IgD-negative memory B cell (primary cell): ENCODE data around the gene MKLN1. TPM values are rescaled to one million over a fixed set of nuclear protein-coding genes. Genes with fewer than 3 reads are reported as not detected.
"Not testable (repeated sequence)": the region's sequence is repeated elsewhere in the genome, so short reads cannot be mapped to it uniquely, and the experiment has no call there.

Experiments
- H3K27ac Mint-ChIP-seq, 3 donors: one replicate each; pipeline ENCODE4 v1.8.0; 2020 to 2022; ENCODE audit warnings: mild to moderate bottlenecking in 3 of 3, mixed read lengths in 3 of 3, moderate library complexity in 1 of 3
- H3K27me3 Mint-ChIP-seq: one replicate; pipeline ENCODE4 v1.8.0; 2021; ENCODE audit warnings: mixed read lengths
- H3K36me3 Mint-ChIP-seq: one replicate; pipeline ENCODE4 v1.8.0; 2020; ENCODE audit warnings: mild to moderate bottlenecking, mixed read lengths
- H3K4me1 Mint-ChIP-seq, 3 donors: one replicate each; pipeline ENCODE4 v1.8.0; 2020 to 2022; ENCODE audit warnings: mixed read lengths in 3 of 3, mild to moderate bottlenecking in 1 of 3
- H3K4me3 Mint-ChIP-seq, 4 donors: one replicate each; pipeline ENCODE4 v1.8.0; 2020 to 2022; ENCODE audit warnings: mild to moderate bottlenecking in 4 of 4, mixed read lengths in 4 of 4, moderate library complexity in 3 of 4
- H3K9me3 Mint-ChIP-seq, 3 donors: one replicate each; pipeline ENCODE4 v1.8.0; 2020 to 2021; ENCODE audit warnings: mixed read lengths in 3 of 3, mild to moderate bottlenecking in 1 of 3
- polyA plus RNA-seq: library from polyadenylated mRNA; unstranded; fragments of 300-500 nt; fragmentation: Illumina TruSeq; gene quantifications from one replicate; pipeline ENCODE4 v1.2.3, GENCODE V29; 2021

The MKLN1 gene
- polyA plus RNA-seq, 1 donor from 2014 or later, result 19.3 TPM

DNA sequence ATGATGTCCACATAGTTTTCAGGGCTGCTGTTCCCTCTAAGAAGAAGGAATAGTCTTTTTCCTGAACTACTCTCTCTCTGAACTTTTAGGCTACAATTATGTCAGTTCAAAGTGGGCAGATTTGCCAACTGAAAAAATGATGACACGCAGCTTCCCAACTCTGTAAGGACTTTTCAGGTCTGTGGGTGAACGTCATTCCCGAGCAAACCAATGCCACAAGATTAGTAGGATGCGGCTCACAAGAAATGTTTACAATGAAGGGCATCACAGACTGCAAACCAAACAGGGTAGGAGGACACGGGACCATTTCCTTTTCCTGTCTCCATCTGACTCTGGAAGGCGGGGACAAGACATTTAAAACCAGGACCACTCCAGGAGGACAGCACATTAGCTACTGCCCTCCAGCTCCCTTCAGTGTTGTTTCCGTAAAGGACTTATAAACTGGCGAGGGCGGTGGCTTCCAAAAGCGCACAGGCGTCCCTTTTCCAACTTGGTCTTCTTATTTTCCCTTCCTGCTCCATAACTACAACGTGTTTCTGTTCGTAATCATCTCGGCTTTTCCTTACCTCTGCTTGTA lies 539 bp upstream of the MKLN1 start:
- Mint-ChIP-seq H3K4me1 (peaks cover 34 to 53% (median 40%) of the 10 kb centered on the region in 3 donors), H3K27me3 (no peaks in the 10 kb centered on the region), H3K36me3 (peaks cover 3% of the 10 kb centered on the region), H3K9me3 (no peaks in the 10 kb centered on the region), H3K4me3 (peak overlapping the region; percentile 92 to 99 (median 98)), H3K27ac (peak overlapping the region; percentile 96 to 98 (median 97))

DNA sequence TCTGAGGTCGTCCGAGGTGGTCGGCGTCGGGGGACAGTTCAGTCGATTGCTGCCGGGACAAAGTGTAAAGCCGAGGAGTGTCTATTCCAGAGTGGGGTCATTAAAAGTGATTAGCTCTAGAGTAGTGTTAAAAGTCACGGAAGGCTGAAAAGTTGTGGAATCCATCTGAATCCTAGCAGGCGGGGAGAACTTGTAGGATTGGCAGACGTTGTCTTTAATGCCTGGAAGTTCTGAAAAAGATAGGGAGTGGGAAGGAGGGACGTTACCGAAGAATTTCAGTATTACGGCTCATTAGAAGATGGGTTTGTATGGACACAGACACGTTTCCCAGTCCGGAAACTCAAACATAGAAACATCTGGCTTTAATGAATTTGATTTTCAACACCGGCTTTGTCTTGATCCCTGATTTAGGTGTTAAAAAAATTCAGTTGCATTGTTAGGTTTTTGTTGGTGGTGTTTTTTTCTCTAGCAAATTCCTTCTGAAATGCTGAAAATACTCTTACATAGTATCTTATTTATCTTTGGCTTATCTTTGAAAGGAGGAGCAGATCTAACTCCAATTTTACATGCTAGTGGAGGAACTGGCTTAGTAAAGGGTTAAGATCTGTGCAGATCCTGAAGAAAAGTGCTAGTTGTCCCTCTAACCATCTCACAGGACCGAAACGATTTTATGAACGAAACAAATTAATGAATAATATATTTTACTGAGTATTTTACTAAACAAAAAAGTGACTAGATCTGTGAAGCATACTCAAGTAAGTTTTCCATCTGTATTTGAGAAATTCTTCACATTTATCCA lies 900 bp downstream of the MKLN1 start:
- Mint-ChIP-seq H3K27ac (peak overlapping the region; percentile 96 to 98 (median 97)), H3K27me3 (no peaks in the 10 kb centered on the region), H3K4me3 (peak overlapping the region; percentile 92 to 99 (median 98)), H3K4me1 (peaks cover 34 to 53% (median 41%) of the 10 kb centered on the region in 3 donors), H3K9me3 (no peaks in the 10 kb centered on the region), H3K36me3 (peaks cover 6% of the 10 kb centered on the region)

DNA sequence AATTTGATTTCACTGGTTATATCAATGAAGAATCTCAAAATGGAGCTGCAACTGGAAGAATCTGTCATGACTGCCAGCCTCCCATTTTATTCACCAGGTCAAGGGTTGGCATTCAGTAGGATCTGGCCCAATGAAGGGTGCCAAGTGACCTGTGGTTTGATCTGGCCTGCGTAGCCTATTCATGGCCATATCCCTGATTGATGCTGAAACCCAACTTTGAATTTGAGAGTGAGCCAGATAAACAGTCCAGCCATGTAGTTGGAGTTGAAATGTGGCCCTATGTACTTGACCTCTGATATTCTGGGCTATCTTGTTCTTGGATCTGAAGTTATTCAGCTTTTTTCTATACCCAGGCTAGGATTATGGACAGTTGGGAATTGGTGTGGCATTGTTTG lies 1.5 kb downstream of the MKLN1 start:
- peaks cover 34 to 51% (median 43%) of the 10 kb centered on the region in 3 donors for H3K4me1 Mint-ChIP-seq
- peak overlapping the region; percentile 92 to 99 (median 98) for H3K4me3 Mint-ChIP-seq
- H3K36me3 Mint-ChIP-seq, result peaks cover 6% of the 10 kb centered on the region
- no peaks in the 10 kb centered on the region for H3K27me3 Mint-ChIP-seq
- no peaks in the 10 kb centered on the region for H3K9me3 Mint-ChIP-seq
- peak overlapping the region in 2 of 3 donors; percentile 64 to 96 for H3K27ac Mint-ChIP-seq

- peak overlapping the region; percentile 22 to 97 (median 76) for H3K4me3 Mint-ChIP-seq
- no peaks in the 10 kb centered on the region for H3K9me3 Mint-ChIP-seq
- H3K27ac Mint-ChIP-seq, result peak overlapping the region in 1 of 3 donors; percentile 96
- no peaks in the 10 kb centered on the region for H3K27me3 Mint-ChIP-seq
- peaks cover 6% of the 10 kb centered on the region for H3K36me3 Mint-ChIP-seq
- peaks cover 28 to 40% (median 40%) of the 10 kb centered on the region in 3 donors for H3K4me1 Mint-ChIP-seq
Measured at GRCh38 chr7:131330299-131330698, 2.6 kb downstream of the MKLN1 start.

GRCh38 chr7:131331806-131332205 lies 4.1 kb downstream of the MKLN1 start:
- Mint-ChIP-seq H3K4me3 (peak overlapping the region in 1 of 4 donors; percentile 51), H3K9me3 (peaks cover 2 to 5% (median 5%) of the 10 kb centered on the region in 3 donors), H3K27ac (no peak overlapping the region), H3K4me1 (peaks cover 29 to 44% (median 32%) of the 10 kb centered on the region in 3 donors), H3K27me3 (no peaks in the 10 kb centered on the region), H3K36me3 (peaks cover 9% of the 10 kb centered on the region)

DNA sequence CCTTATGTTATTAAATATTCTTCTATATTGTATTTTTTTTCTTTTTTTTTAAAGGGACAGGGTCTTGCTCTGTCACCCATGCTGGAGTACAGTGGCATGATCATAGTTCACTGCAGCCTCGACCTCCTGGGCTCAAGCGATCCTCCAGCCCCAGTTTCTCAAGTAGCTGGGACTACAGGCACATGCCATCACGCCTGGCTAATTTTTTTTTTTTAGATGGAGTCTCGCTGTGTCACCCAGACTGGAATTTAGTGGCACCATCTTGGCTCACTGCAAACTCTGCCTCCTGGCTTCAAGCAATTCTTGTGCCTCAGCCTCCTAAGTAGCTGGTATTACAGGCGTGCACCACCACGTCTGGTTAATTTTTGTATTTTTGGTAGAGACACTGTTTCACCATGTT lies 5.1 kb downstream of the MKLN1 start:
- H3K4me3 Mint-ChIP-seq, H3K27me3 Mint-ChIP-seq, H3K27ac Mint-ChIP-seq: not testable (repeated sequence)
- Mint-ChIP-seq H3K36me3 (peaks cover 11% of the 10 kb centered on the region), H3K9me3 (peaks cover 2 to 10% (median 6%) of the 10 kb centered on the region in 3 donors), H3K4me1 (peaks cover 25 to 39% (median 29%) of the 10 kb centered on the region in 3 donors)

- H3K4me3 Mint-ChIP-seq, result no peak overlapping the region
- H3K9me3 Mint-ChIP-seq, result peaks cover 2 to 20% (median 6%) of the 10 kb centered on the region in 3 donors
- H3K36me3 Mint-ChIP-seq, result peaks cover 19% of the 10 kb centered on the region
- H3K27ac Mint-ChIP-seq, result no peak overlapping the region
- H3K27me3 Mint-ChIP-seq, result no peaks in the 10 kb centered on the region
- H3K4me1 Mint-ChIP-seq, result peaks cover 12 to 25% (median 23%) of the 10 kb centered on the region in 3 donors
Measured at GRCh38 chr7:131335639-131336381, 8.1 kb downstream of the MKLN1 start.

GRCh38 chr7:131336956-131337355 lies 9.3 kb downstream of the MKLN1 start:
- Mint-ChIP-seq H3K27me3 (no peaks in the 10 kb centered on the region), H3K4me1 (peaks cover 18 to 23% (median 21%) of the 10 kb centered on the region in 3 donors), H3K36me3 (peaks cover 19% of the 10 kb centered on the region), H3K27ac (no peak overlapping the region), H3K4me3 (no peak overlapping the region), H3K9me3 (peaks cover 2 to 20% (median 6%) of the 10 kb centered on the region in 3 donors)

GRCh38 chr7:131338173-131338572 lies 10.5 kb downstream of the MKLN1 start:
- no peaks in the 10 kb centered on the region for H3K27me3 Mint-ChIP-seq
- H3K36me3 Mint-ChIP-seq, result peaks cover 19% of the 10 kb centered on the region
- H3K4me3 Mint-ChIP-seq, result no peak overlapping the region
- H3K27ac Mint-ChIP-seq, result no peak overlapping the region
- peaks cover 2 to 20% (median 6%) of the 10 kb centered on the region in 3 donors for H3K9me3 Mint-ChIP-seq
- H3K4me1 Mint-ChIP-seq, result peaks cover 26 to 35% (median 27%) of the 10 kb centered on the region in 3 donors

GRCh38 chr7:131338691-131339390 lies 11.2 kb downstream of the MKLN1 start:
- peaks cover 17% of the 10 kb centered on the region for H3K36me3 Mint-ChIP-seq
- H3K4me3 Mint-ChIP-seq, result no peak overlapping the region
- H3K27me3 Mint-ChIP-seq, result no peaks in the 10 kb centered on the region
- H3K4me1 Mint-ChIP-seq, result peaks cover 24 to 36% (median 24%) of the 10 kb centered on the region in 3 donors
- H3K27ac Mint-ChIP-seq, result no peak overlapping the region
- peaks cover 2 to 20% (median 6%) of the 10 kb centered on the region in 3 donors for H3K9me3 Mint-ChIP-seq

DNA sequence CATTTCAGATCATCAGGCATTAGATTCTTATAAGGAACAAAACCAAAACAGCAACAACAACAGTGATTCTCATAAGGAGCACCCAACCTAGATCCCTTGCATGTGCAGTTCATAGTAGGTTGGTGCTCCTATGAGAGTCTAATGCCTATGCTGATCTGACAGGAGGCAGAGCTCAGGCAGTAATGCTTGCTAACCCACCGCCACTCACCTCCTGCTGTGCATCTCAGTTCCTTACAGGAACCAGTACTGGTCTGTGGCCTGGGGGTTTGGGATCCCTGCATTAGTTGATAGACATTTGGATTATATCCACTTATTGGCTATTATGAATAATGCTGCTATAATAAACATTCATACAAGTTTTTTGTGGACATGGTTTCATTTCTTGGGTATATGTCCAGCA lies 14.0 kb downstream of the MKLN1 start:
- H3K27ac Mint-ChIP-seq, result no peak overlapping the region
- peaks cover 11% of the 10 kb centered on the region for H3K36me3 Mint-ChIP-seq
- H3K9me3 Mint-ChIP-seq, result peaks cover 0 to 17% (median 2%) of the 10 kb centered on the region in 3 donors
- H3K4me1 Mint-ChIP-seq, result peaks cover 23 to 32% (median 26%) of the 10 kb centered on the region in 3 donors
- H3K4me3 Mint-ChIP-seq, result no peak overlapping the region
- no peaks in the 10 kb centered on the region for H3K27me3 Mint-ChIP-seq

DNA sequence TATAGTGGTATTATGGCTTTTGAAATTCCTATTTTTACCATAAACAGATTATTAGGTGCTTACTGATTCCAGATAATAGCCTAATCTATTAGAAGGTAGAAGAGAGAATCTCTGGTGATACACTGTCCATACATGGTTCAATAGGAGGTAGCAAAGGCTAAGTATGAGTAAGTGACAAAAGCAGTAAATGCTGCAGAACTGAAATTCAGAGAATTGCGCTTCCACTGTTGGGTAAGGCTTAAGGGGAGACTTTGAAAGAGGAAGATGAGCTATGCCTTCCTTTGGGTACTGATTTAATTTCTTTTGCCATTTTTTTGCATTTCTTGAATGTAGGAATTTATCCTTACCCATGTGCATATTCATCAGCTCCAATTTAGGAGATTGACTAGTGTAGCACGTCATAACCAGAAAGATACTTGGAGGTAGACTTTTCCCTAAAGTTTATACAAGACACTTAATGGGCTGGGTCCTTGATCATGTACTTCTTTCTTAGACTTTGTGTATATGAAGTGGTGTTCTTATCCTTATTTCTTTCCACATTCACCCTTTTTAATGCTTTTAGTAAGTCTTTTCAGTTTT lies 15.3 kb downstream of the MKLN1 start:
- Mint-ChIP-seq H3K27ac (no peak overlapping the region), H3K4me3 (no peak overlapping the region), H3K4me1 (peaks cover 32 to 45% (median 34%) of the 10 kb centered on the region in 3 donors), H3K9me3 (peaks cover 0 to 10% (median 0%) of the 10 kb centered on the region in 3 donors), H3K36me3 (peaks cover 8% of the 10 kb centered on the region), H3K27me3 (no peaks in the 10 kb centered on the region)

- Mint-ChIP-seq H3K4me3 (peak overlapping the region in 1 of 4 donors; percentile 1), H3K27ac (peak overlapping the region in 1 of 3 donors; percentile 78), H3K9me3 (peaks cover 0 to 6% (median 4%) of the 10 kb centered on the region in 3 donors), H3K27me3 (no peaks in the 10 kb centered on the region), H3K4me1 (peaks cover 33 to 40% (median 33%) of the 10 kb centered on the region in 3 donors), H3K36me3 (no peaks in the 10 kb centered on the region)
Measured at GRCh38 chr7:131346885-131347592, 19.4 kb downstream of the MKLN1 start.
